ENCODE results near the gene ARAP2.
A peak's percentile ranks its signal among the peaks of the same experiment; 100 is the strongest.

The ARAP2 gene

DNA sequence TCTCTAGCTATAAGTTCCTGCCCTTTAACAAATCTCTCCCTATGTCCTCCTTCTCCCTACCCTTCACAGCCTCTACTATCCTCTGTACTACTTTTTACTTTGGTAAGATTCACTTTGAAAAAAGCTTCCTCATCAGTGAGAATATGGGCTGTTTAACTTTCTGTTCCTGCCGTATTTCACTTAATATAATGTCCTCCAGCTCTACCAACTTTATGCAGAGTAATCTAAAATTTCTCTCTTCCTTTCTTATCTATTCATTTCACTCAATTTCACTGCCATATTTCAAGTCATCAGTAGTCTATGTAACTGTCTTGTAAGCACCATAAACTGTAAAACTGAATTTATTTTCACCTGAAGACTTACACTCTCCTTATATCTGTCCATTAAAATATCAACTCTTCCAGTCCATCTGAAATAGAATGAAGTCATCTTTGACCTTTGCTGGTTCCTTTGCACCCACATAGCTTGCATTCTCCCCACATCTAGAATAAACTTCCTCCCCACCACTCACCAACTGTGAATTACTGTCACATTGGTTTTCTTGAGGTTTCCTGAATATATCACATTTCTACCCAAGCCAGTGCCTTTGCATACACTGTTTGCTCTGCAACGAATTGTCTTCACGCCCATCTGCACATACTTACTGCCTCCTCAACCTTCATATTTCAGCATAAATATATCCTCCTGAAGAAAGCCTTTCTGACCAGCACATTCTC lies 54.6 kb downstream of the ARAP2 start:
- Histone ChIP-seq H3F3A (ENCODE audit: insufficient read depth, low read length) (no peaks in the 10 kb centered on the region), H3K4me3 (ENCODE audit: low read depth, low read length, poor library complexity, severe bottlenecking) (no peak overlapping the region), H3K9ac (ENCODE audit: low read length) (no peak overlapping the region), H3K27ac (ENCODE audit: low read depth, low read length, poor library complexity, severe bottlenecking) (peak overlapping the region; percentile 42), H3K4me1 (ENCODE audit: insufficient read depth, low read length, severe bottlenecking) (peaks cover 47% of the 10 kb centered on the region), H4K20me1 (ENCODE audit: insufficient read depth, low read length) (no peaks in the 10 kb centered on the region), H3K36me3 (ENCODE audit: insufficient read depth, low read length) (peaks cover 20% of the 10 kb centered on the region; the same call in 1 of the 2 replicates), H2AFZ (ENCODE audit: low read length) (no peak overlapping the region), H3K9me3 (ENCODE audit: low read length) (no peaks in the 10 kb centered on the region), H3K79me2 (ENCODE audit: insufficient read depth, low read length) (no peaks in the 10 kb centered on the region), H3K9me2 (ENCODE audit: low read depth, low read length) (no peaks in the 10 kb centered on the region), H3K27me3 (ENCODE audit: insufficient read depth, low read length) (no peaks in the 10 kb centered on the region), H3K4me2 (ENCODE audit: low read length) (no peak overlapping the region; the same call in 1 of the 2 replicates)
- TF ChIP-seq, protein P1, sequence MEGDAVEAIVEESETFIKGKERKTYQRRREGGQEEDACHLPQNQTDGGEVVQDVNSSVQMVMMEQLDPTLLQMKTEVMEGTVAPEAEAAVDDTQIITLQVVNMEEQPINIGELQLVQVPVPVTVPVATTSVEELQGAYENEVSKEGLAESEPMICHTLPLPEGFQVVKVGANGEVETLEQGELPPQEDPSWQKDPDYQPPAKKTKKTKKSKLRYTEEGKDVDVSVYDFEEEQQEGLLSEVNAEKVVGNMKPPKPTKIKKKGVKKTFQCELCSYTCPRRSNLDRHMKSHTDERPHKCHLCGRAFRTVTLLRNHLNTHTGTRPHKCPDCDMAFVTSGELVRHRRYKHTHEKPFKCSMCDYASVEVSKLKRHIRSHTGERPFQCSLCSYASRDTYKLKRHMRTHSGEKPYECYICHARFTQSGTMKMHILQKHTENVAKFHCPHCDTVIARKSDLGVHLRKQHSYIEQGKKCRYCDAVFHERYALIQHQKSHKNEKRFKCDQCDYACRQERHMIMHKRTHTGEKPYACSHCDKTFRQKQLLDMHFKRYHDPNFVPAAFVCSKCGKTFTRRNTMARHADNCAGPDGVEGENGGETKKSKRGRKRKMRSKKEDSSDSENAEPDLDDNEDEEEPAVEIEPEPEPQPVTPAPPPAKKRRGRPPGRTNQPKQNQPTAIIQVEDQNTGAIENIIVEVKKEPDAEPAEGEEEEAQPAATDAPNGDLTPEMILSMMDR (IDR thresholded peaks at IDR 0.05; ENCODE audit: low read length) = no peak
- no peak for TF ChIP-seq EZH2 (IDR thresholded peaks at IDR 0.05; ENCODE audit: borderline replicate concordance, low read length)

DNA sequence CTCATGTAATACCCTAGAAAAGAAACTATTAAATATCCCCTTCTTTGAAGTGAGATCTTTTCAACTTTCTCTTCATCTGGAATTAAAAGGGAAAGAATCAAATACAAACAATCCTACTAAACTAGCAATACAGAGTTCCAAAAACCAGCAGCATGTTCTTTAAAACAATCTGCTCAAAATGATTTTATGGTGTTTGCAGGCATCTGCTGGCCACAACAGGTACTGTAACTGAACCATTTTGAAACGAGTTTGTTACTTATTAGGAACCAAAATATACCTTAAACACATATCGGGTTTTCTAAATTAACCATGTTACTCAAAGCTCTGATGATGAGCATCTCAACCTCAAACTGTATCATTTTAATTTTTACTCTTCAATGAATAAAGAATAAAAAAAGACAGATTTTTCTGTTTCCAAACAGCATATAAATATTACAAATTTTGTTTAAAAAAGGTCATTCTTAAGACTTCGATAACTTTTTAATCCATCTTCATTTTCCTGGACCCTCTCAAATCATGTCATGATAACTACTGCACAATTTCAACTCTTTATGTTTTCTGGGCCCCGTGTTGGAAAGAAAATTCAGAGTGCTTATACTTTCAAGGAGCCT lies 56.5 kb downstream of the ARAP2 start:
- no peaks in the 10 kb centered on the region for H3F3A ChIP-seq (ENCODE audit: insufficient read depth, low read length)
- H3K9me2 ChIP-seq (ENCODE audit: low read depth, low read length) = no peaks in the 10 kb centered on the region
- H3K4me2 ChIP-seq (ENCODE audit: low read length) = no peak overlapping the region
- no peak for TF ChIP-seq EZH2 (IDR thresholded peaks at IDR 0.05; ENCODE audit: borderline replicate concordance, low read length)
- TF ChIP-seq, protein P1 (IDR thresholded peaks at IDR 0.05; ENCODE audit: low read length) = peak; percentile 53
- peaks cover 24% of the 10 kb centered on the region; the same call in 1 of the 2 replicates for H3K36me3 ChIP-seq (ENCODE audit: insufficient read depth, low read length)
- no peaks in the 10 kb centered on the region for H4K20me1 ChIP-seq (ENCODE audit: insufficient read depth, low read length)
- H2AFZ ChIP-seq (ENCODE audit: low read length) = no peak overlapping the region
- no peak overlapping the region for H3K27ac ChIP-seq (ENCODE audit: low read depth, low read length, poor library complexity, severe bottlenecking)
- H3K4me3 ChIP-seq (ENCODE audit: low read depth, low read length, poor library complexity, severe bottlenecking) = no peak overlapping the region
- H3K27me3 ChIP-seq (ENCODE audit: insufficient read depth, low read length) = no peaks in the 10 kb centered on the region
- H3K4me1 ChIP-seq (ENCODE audit: insufficient read depth, low read length, severe bottlenecking) = peaks cover 40% of the 10 kb centered on the region
- H3K9ac ChIP-seq (ENCODE audit: low read length) = no peak overlapping the region
- H3K9me3 ChIP-seq (ENCODE audit: low read length) = no peaks in the 10 kb centered on the region
- no peaks in the 10 kb centered on the region for H3K79me2 ChIP-seq (ENCODE audit: insufficient read depth, low read length)

- peaks cover 4% of the 10 kb centered on the region for H3K4me1 ChIP-seq (ENCODE audit: insufficient read depth, low read length, severe bottlenecking)
- H3K36me3 ChIP-seq (ENCODE audit: insufficient read depth, low read length) = peaks cover 37% of the 10 kb centered on the region; the same call in 1 of the 2 replicates
- H3K27ac ChIP-seq (ENCODE audit: low read depth, low read length, poor library complexity, severe bottlenecking) = no peak overlapping the region
- no peaks in the 10 kb centered on the region for H4K20me1 ChIP-seq (ENCODE audit: insufficient read depth, low read length)
- no peak overlapping the region for H3K4me2 ChIP-seq (ENCODE audit: low read length)
- no peak overlapping the region for H3K4me3 ChIP-seq (ENCODE audit: low read depth, low read length, poor library complexity, severe bottlenecking)
- no peaks in the 10 kb centered on the region for H3K9me3 ChIP-seq (ENCODE audit: low read length)
- no peak overlapping the region for H2AFZ ChIP-seq (ENCODE audit: low read length)
- H3K9me2 ChIP-seq (ENCODE audit: low read depth, low read length) = no peaks in the 10 kb centered on the region
- no peak overlapping the region for H3K9ac ChIP-seq (ENCODE audit: low read length)
- TF ChIP-seq EZH2 (IDR thresholded peaks at IDR 0.05; ENCODE audit: borderline replicate concordance, low read length) = no peak
- TF ChIP-seq, protein P1 (IDR thresholded peaks at IDR 0.05; ENCODE audit: low read length) = no peak
- no peaks in the 10 kb centered on the region for H3K27me3 ChIP-seq (ENCODE audit: insufficient read depth, low read length)
- no peaks in the 10 kb centered on the region for H3K79me2 ChIP-seq (ENCODE audit: insufficient read depth, low read length)
- no peaks in the 10 kb centered on the region for H3F3A ChIP-seq (ENCODE audit: insufficient read depth, low read length)
Observed at GRCh38 chr4:36183665-36184393, 60.5 kb downstream of the ARAP2 start.
